IMR-90 (cell line): ENCODE data around the gene ATP2B2. TPM values are rescaled to one million over a fixed set of nuclear protein-coding genes. Genes with fewer than 3 reads are reported as not detected.

ENCODE experiments used
- ATAC-seq: fragments of 200-7000 bp; cut with Tn5 transposase; 2 replicates; pipeline ENCODE4 v1.9.1; 2020; ENCODE audit warnings: low read depth, mild to moderate bottlenecking, moderate library complexity
- BruUV-seq: library from RNA; stranded (reverse); fragments of 400-500 nt; replicated peaks from 2 replicates; lab custom pipeline; 2021; lab: Mats Ljungman, UMichigan
- CTCF ChIA-PET: fragments of 300-600 bp; formaldehyde crosslinking; extraction: SDS; loops from one replicate; lab custom pipeline; 2021; ENCODE audit warnings: antibody characterized with exemption; lab: Yijun Ruan, JAX
- POLR2A ChIA-PET: fragments of 300-600 bp; sonication (Branson Sonifier 250); formaldehyde crosslinking; loops from one replicate; lab custom pipeline; 2022; ENCODE audit warnings: antibody characterized with exemption; ENCODE audit not compliant: unreplicated experiment; lab: Charles Lee
- DNase-seq: peaks from one replicate; pipeline ENCODE4 v3.0.0; 2013
- H2AFZ ChIP-seq: replicated peaks from 2 replicates; pipeline ENCODE3; 2013; ENCODE audit warnings: low read length, mild to moderate bottlenecking; ENCODE audit not compliant: poor library complexity
- H2AK5ac ChIP-seq: 2 replicates; pipeline ENCODE4 v1.6.1; 2013; ENCODE audit warnings: low read depth, low read length, inconsistent platforms
- H2AK9ac ChIP-seq: replicated peaks from 2 replicates; pipeline ENCODE3; 2013; ENCODE audit warnings: mild to moderate bottlenecking, low read depth, low read length, moderate library complexity; ENCODE audit not compliant: poor library complexity
- H2BK120ac ChIP-seq: 2 replicates; pipeline ENCODE4 v1.6.1; 2013; ENCODE audit warnings: low read depth, low read length, inconsistent platforms
- H2BK15ac ChIP-seq: 3 replicates; pipeline ENCODE4 v1.6.1; 2013; ENCODE audit warnings: low read depth, low read length, inconsistent platforms
- H2BK20ac ChIP-seq: 2 replicates; pipeline ENCODE4 v1.6.1; 2013; ENCODE audit warnings: low read depth, mild to moderate bottlenecking, inconsistent platforms, low read length, moderate library complexity
- H2BK5ac ChIP-seq: 2 replicates; pipeline ENCODE4 v1.6.1; 2013; ENCODE audit warnings: mild to moderate bottlenecking, low read depth, low read length, inconsistent platforms; ENCODE audit not compliant: poor library complexity, severe bottlenecking
- H3K14ac ChIP-seq: replicated peaks from 2 replicates; pipeline ENCODE4 v1.6.1; 2013; ENCODE audit warnings: low read depth, low read length, inconsistent platforms
- H3K18ac ChIP-seq: 2 replicates; pipeline ENCODE4 v1.6.1; 2013; ENCODE audit warnings: low read depth, low read length, control low read depth
- H3K23ac ChIP-seq: 2 replicates; pipeline ENCODE4 v1.6.1; 2013; ENCODE audit warnings: low read depth, low read length, inconsistent platforms
- H3K27ac ChIP-seq: 2 replicates; pipeline ENCODE4 v1.5.1; 2013; ENCODE audit warnings: mild to moderate bottlenecking, control low read depth, low read length; ENCODE audit not compliant: insufficient read depth
- H3K27me3 ChIP-seq: 2 replicates; pipeline ENCODE4 v1.6.1; 2013; ENCODE audit warnings: low read length; ENCODE audit not compliant: control insufficient read depth, insufficient read depth
- H3K36me3 ChIP-seq: 2 replicates; pipeline ENCODE4 v1.6.1; 2013; ENCODE audit warnings: low read length, mixed read lengths; ENCODE audit not compliant: control insufficient read depth, insufficient read depth
- H3K4ac ChIP-seq: 2 replicates; pipeline ENCODE4 v1.6.1; 2013; ENCODE audit warnings: low read depth, low read length, inconsistent platforms
- H3K4me1 ChIP-seq: 2 replicates; pipeline ENCODE4 v1.6.1; 2013; ENCODE audit warnings: low read length, mixed read lengths; ENCODE audit not compliant: control insufficient read depth, insufficient read depth
- H3K4me2 ChIP-seq: 2 replicates; pipeline ENCODE4 v1.6.1; 2013; ENCODE audit warnings: low read depth, mild to moderate bottlenecking, control low read depth, low read length, moderate library complexity
- H3K4me3 ChIP-seq: 2 replicates; pipeline ENCODE4 v1.5.1; 2013; ENCODE audit warnings: low read depth, mild to moderate bottlenecking, control low read depth, low read length, moderate library complexity; ENCODE audit not compliant: insufficient read depth
- H3K56ac ChIP-seq: 2 replicates; pipeline ENCODE4 v1.6.1; 2013; ENCODE audit warnings: low read length, inconsistent platforms; ENCODE audit not compliant: insufficient read depth; ENCODE audit errors: extremely low read depth
- H3K79me1 ChIP-seq, 2 experiments: 2 replicates each; pipeline ENCODE4 v1.6.1; 2013; ENCODE audit warnings: low read length in 2 of 2, inconsistent platforms in 1 of 2, low read depth in 1 of 2
- H3K9ac ChIP-seq: 2 replicates; pipeline ENCODE4 v1.6.1; 2013; ENCODE audit warnings: low read depth, low read length, control low read depth
- H3K9me1 ChIP-seq: 2 replicates; pipeline ENCODE4 v1.6.1; 2013; ENCODE audit warnings: low read length, inconsistent platforms; ENCODE audit not compliant: insufficient read depth
- H3K9me3 ChIP-seq: 2 replicates; pipeline ENCODE4 v1.6.1; 2013; ENCODE audit warnings: low read length; ENCODE audit not compliant: control insufficient read depth, insufficient read depth
- H4K20me1 ChIP-seq: 2 replicates; pipeline ENCODE4 v1.6.1; 2013; ENCODE audit warnings: low read length, inconsistent platforms; ENCODE audit not compliant: insufficient read depth
- H4K5ac ChIP-seq: 2 replicates; pipeline ENCODE4 v1.6.1; 2013; ENCODE audit warnings: mild to moderate bottlenecking, low read depth, low read length, control low read depth
- H4K8ac ChIP-seq, 2 experiments: 2 replicates each; pipeline ENCODE4 v1.6.1; 2013; ENCODE audit warnings: low read depth in 2 of 2, low read length in 2 of 2, control low read depth in 1 of 2, inconsistent platforms in 1 of 2
- H4K91ac ChIP-seq: 2 replicates; pipeline ENCODE4 v1.6.1; 2013; ENCODE audit warnings: low read depth, low read length, inconsistent platforms; ENCODE audit not compliant: insufficient read depth
- CEBPB ChIP-seq: IDR thresholded peaks from 2 replicates; pipeline ENCODE4 v1.6.1; 2012; ENCODE audit warnings: low read depth, low read length, improper control_type of control experiment
- MAZ ChIP-seq: IDR thresholded peaks from 2 replicates; pipeline ENCODE4 v1.6.1; 2012; ENCODE audit warnings: low read depth, mild to moderate bottlenecking, low read length, improper control_type of control experiment, moderate library complexity, borderline replicate concordance
- NFE2L2 ChIP-seq: fragments of 150-350 bp; IDR thresholded peaks from 2 replicates; pipeline ENCODE4 v1.6.1; 2016; ENCODE audit warnings: low read depth, mild to moderate bottlenecking, low read length
- RFX5 ChIP-seq: IDR thresholded peaks from 2 replicates; pipeline ENCODE4 v1.8.0; 2012; ENCODE audit warnings: low read depth, mild to moderate bottlenecking, low read length, moderate library complexity
- WGBS, 2 experiments: methylation state at CpG; one replicate each; pipeline versions ENCODE4 v1.1.5 to v1.1.7; 2013; ENCODE audit warnings: missing lambda C conversion rate in 2 of 2; ENCODE audit not compliant: insufficient read length in 1 of 2; ENCODE audit errors: extremely low coverage in 2 of 2; 5-methylcytosine and 5-hydroxymethylcytosine counted together
- dilution Hi-C: fragments of 300-500 bp; cut with HindIII; formaldehyde crosslinking; loops from one replicate; pipeline ENCODE4 v1.14.3; 2018; ENCODE audit warnings: low sequenced_read_pairs; ENCODE audit not compliant: unreplicated experiment
- in situ Hi-C: fragments of 300-500 bp; cut with MboI; formaldehyde crosslinking; loops from 3 replicates; pipeline ENCODE4 v1.14.3; 2019; ENCODE audit warnings: low sequenced_read_pairs, inconsistent platforms, mixed read lengths
- intact Hi-C: fragments of 100-400 bp; cut with micrococcal nuclease; formaldehyde crosslinking; loops from 2 replicates; pipeline ENCODE4 v1.10.0; 2022
- polyA plus RNA-seq, 3 experiments: library from polyadenylated mRNA; depleted of rRNA; stranded (reverse); fragments of >200 nt; gene quantifications; 2 replicates each; pipeline ENCODE4 v1.2.3, GENCODE V29; 2012; ENCODE audit warnings: low replicate concordance in 1 of 3
- total RNA-seq: library from RNA; depleted of rRNA; stranded (reverse); fragments of >200 nt; gene quantifications from 2 replicates; pipeline ENCODE4 v1.2.3, GENCODE V29; 2012

ATP2B2 gene
- total and polyA plus RNA-seq, 2 of the 4 experiments (the other 2 are of a cell fraction): under 0.01 to 0.02 TPM

GRCh38 chr3:10510086-10510742 lies 4.8 kb upstream of the ATP2B2 start:
- no peak overlapping the region for H3K4me3 ChIP-seq
- H3K14ac ChIP-seq: no peak overlapping the region
- H2BK15ac ChIP-seq: no peak overlapping the region
- no peaks in the 10 kb centered on the region for H3K79me1 ChIP-seq
- no peak overlapping the region for H3K18ac ChIP-seq
- H4K91ac ChIP-seq: no peak overlapping the region
- no peak overlapping the region for H4K8ac ChIP-seq
- no peak overlapping the region for H2AK5ac ChIP-seq
- H3K27me3 ChIP-seq: peaks cover 38% of the 10 kb centered on the region
- no peak overlapping the region for H2BK120ac ChIP-seq
- H4K5ac ChIP-seq: no peak overlapping the region
- no TSS peak for BruUV-seq
- TF ChIP-seq MAZ: no peak
- TF ChIP-seq RFX5: no peak
- no peak for TF ChIP-seq CEBPB
- no peak for TF ChIP-seq NFE2L2
- H2AFZ ChIP-seq: no peak overlapping the region
- H3K4me2 ChIP-seq: no peak overlapping the region
- no CpG with 5 or more reads among the region's 10 CpGs for WGBS, 2 experiments
- in situ Hi-C loops: no loop called here
- no peak overlapping the region for H3K27ac ChIP-seq
- H3K4me1 ChIP-seq: no peaks in the 10 kb centered on the region; the same call in 1 of the 2 replicates
- no peaks in the 10 kb centered on the region; the same call in 1 of the 2 replicates for H3K9me1 ChIP-seq
- H3K36me3 ChIP-seq: no peaks in the 10 kb centered on the region
- no peak overlapping the region for H3K9ac ChIP-seq
- H2AK9ac ChIP-seq: no peak overlapping the region
- H3K9me3 ChIP-seq: no peaks in the 10 kb centered on the region
- H3K56ac ChIP-seq: no peak overlapping the region
- H2BK20ac ChIP-seq: no peak overlapping the region
- ChIA-PET CTCF (no interaction called here), POLR2A (no interaction called here)
- DNase-seq (no peak), ATAC-seq (no peak)
- dilution Hi-C loops: no loop called here
- intact Hi-C loops: no loop called here
- no peaks in the 10 kb centered on the region for H4K20me1 ChIP-seq
- no peak overlapping the region for H3K4ac ChIP-seq
- no peak overlapping the region for H2BK5ac ChIP-seq
- no peak overlapping the region for H3K23ac ChIP-seq
